ENCODE measurements around the gene BAIAP2.

BAIAP2 gene

GRCh38 chr17:81163703-81164370, 128.9 kb downstream of the BAIAP2 start:
- no peak for TF ChIP-seq TEAD4 (IDR thresholded peaks at IDR 0.05)
- TF ChIP-seq EP300 (IDR thresholded peaks at IDR 0.05; ENCODE audit: borderline replicate concordance), result no peak
- TF ChIP-seq YY1 (IDR thresholded peaks at IDR 0.05; ENCODE audit: low read depth), result no peak
- TF ChIP-seq FOXM1 (IDR thresholded peaks at IDR 0.05; ENCODE audit: borderline replicate concordance, low read depth), result no peak
- TF ChIP-seq CEBPB (IDR thresholded peaks at IDR 0.05), result no peak
- no peak for TF ChIP-seq CREB1 (IDR thresholded peaks at IDR 0.05; ENCODE audit: low read depth)
- TF ChIP-seq RAD21 (IDR thresholded peaks at IDR 0.05; ENCODE audit: low read depth), result no peak
- TF ChIP-seq USF1 (IDR thresholded peaks at IDR 0.05), result no peak
- TF ChIP-seq ZBTB7A (IDR thresholded peaks at IDR 0.05; ENCODE audit: low read depth), result no peak
- no peak for TF ChIP-seq EGR1 (IDR thresholded peaks at IDR 0.05)
- no peak for TF ChIP-seq TCF12 (IDR thresholded peaks at IDR 0.05; ENCODE audit: low read depth)
- TF ChIP-seq TAF1 (IDR thresholded peaks at IDR 0.05; ENCODE audit: low read depth), result no peak
- TF ChIP-seq MAX (IDR thresholded peaks at IDR 0.05), result no peak

- TF ChIP-seq TEAD4 (IDR thresholded peaks at IDR 0.05) (no peak), CEBPB (IDR thresholded peaks at IDR 0.05) (no peak), EP300 (IDR thresholded peaks at IDR 0.05; ENCODE audit: borderline replicate concordance) (no peak), REST (IDR thresholded peaks at IDR 0.05; ENCODE audit: low read depth) (no peak), CREB1 (IDR thresholded peaks at IDR 0.05; ENCODE audit: low read depth) (no peak), EGR1 (IDR thresholded peaks at IDR 0.05) (no peak), ZBTB7A (IDR thresholded peaks at IDR 0.05; ENCODE audit: low read depth) (no peak), TCF12 (IDR thresholded peaks at IDR 0.05; ENCODE audit: low read depth) (no peak), FOXM1 (IDR thresholded peaks at IDR 0.05; ENCODE audit: borderline replicate concordance, low read depth) (no peak), USF1 (IDR thresholded peaks at IDR 0.05) (no peak), RAD21 (IDR thresholded peaks at IDR 0.05; ENCODE audit: low read depth) (no peak), MAX (IDR thresholded peaks at IDR 0.05) (no peak), TAF1 (IDR thresholded peaks at IDR 0.05; ENCODE audit: low read depth) (no peak), NFIC (IDR thresholded peaks at IDR 0.05) (no peak), YY1 (IDR thresholded peaks at IDR 0.05; ENCODE audit: low read depth) (no peak)
Measured at GRCh38 chr17:81164371-81165245, 129.7 kb downstream of the BAIAP2 start.

- TF ChIP-seq EP300 (IDR thresholded peaks at IDR 0.05; ENCODE audit: borderline replicate concordance), result no peak
- no peak for TF ChIP-seq TCF12 (IDR thresholded peaks at IDR 0.05; ENCODE audit: low read depth)
- no peak for TF ChIP-seq FOXM1 (IDR thresholded peaks at IDR 0.05; ENCODE audit: borderline replicate concordance, low read depth)
- TF ChIP-seq TAF1 (IDR thresholded peaks at IDR 0.05; ENCODE audit: low read depth), result no peak
- no peak for TF ChIP-seq YY1 (IDR thresholded peaks at IDR 0.05; ENCODE audit: low read depth)
- TF ChIP-seq CREB1 (IDR thresholded peaks at IDR 0.05; ENCODE audit: low read depth), result no peak
- no peak for TF ChIP-seq REST (IDR thresholded peaks at IDR 0.05; ENCODE audit: low read depth)
- 0 out of 2 replicates have a peak, but pooled peaks have one; percentile 24 for TF ChIP-seq ZBTB7A (IDR thresholded peaks at IDR 0.05; ENCODE audit: low read depth)
Measured at GRCh38 chr17:81165246-81166032, 130.5 kb downstream of the BAIAP2 start, which contains the start of gene PVALEF. PVALEF (plus strand) TSS chr17:81165507; CDS start chr17:81181227, 15,720 bp downstream.

GRCh38 chr17:81166033-81166492, 131.1 kb downstream of the BAIAP2 start, which contains the start of gene AATK:
AATK (minus strand) TSS chr17:81166221; CDS start chr17:81165992, 229 bp downstream.
- TF ChIP-seq CREB1 (IDR thresholded peaks at IDR 0.05; ENCODE audit: low read depth), result no peak
- no peak for TF ChIP-seq MAX (IDR thresholded peaks at IDR 0.05)
- no peak for TF ChIP-seq RAD21 (IDR thresholded peaks at IDR 0.05; ENCODE audit: low read depth)

Data from Ishikawa (cell line).